Naive B cell (primary cell): ENCODE measurements around the gene RGS9BP. TPM values are rescaled to one million over a fixed set of nuclear protein-coding genes. Genes with fewer than 3 reads are reported as not detected.
A peak's percentile ranks its signal among the peaks of the same experiment; 100 is the strongest.
"Not testable (repeated sequence)": the region's sequence is repeated elsewhere in the genome, so short reads cannot be mapped to it uniquely, and the experiment has no call there.

Experiments used
- ATAC-seq, 2 donors: fragments of 150-1000 bp; cut with Tn5 transposase; 2 replicates each; pipeline ENCODE4 v1.10.0; 2021; ENCODE audit warnings: low read depth in 2 of 2, mild to moderate bottlenecking in 2 of 2, moderate library complexity in 2 of 2
- DNase-seq: peaks from one replicate; pipeline ENCODE4 v3.0.0; 2022
- H3K27ac Mint-ChIP-seq, 6 donors: one replicate each; pipeline ENCODE4 v1.8.0; 2020 to 2022; ENCODE audit warnings: mild to moderate bottlenecking in 6 of 6, mixed read lengths in 6 of 6, moderate library complexity in 5 of 6, inconsistent platforms in 2 of 6
- H3K27me3 Mint-ChIP-seq, 3 donors: one replicate each; pipeline ENCODE4 v1.8.0; 2021 to 2022; ENCODE audit warnings: mixed read lengths in 3 of 3, mild to moderate bottlenecking in 1 of 3
- H3K36me3 Mint-ChIP-seq, 2 donors: one replicate each; pipeline ENCODE4 v1.8.0; 2020 to 2022; ENCODE audit warnings: mixed read lengths in 2 of 2, inconsistent platforms in 1 of 2, mild to moderate bottlenecking in 1 of 2
- H3K4me1 Mint-ChIP-seq, 3 donors: one replicate each; pipeline ENCODE4 v1.8.0; 2020 to 2022; ENCODE audit warnings: mixed read lengths in 3 of 3, inconsistent platforms in 1 of 3, mild to moderate bottlenecking in 1 of 3, moderate library complexity in 1 of 3
- H3K4me3 Mint-ChIP-seq, 8 donors: one replicate each; pipeline ENCODE4 v1.8.0; 2020 to 2022; ENCODE audit warnings: mild to moderate bottlenecking in 8 of 8, mixed read lengths in 8 of 8, moderate library complexity in 8 of 8, inconsistent platforms in 2 of 8
- H3K9me3 Mint-ChIP-seq, 7 donors: one replicate each; pipeline ENCODE4 v1.8.0; 2020 to 2022; ENCODE audit warnings: mixed read lengths in 7 of 7, mild to moderate bottlenecking in 5 of 7, inconsistent platforms in 2 of 7, moderate library complexity in 1 of 7
- polyA plus RNA-seq, 6 donors: library from polyadenylated mRNA; unstranded; fragments of 300-500 nt; fragmentation: Illumina TruSeq; gene quantifications; one replicate each; pipeline ENCODE4 v1.2.3, GENCODE V29; 2021; ENCODE audit warnings: low read depth in 6 of 6

RGS9BP gene
- polyA plus RNA-seq, 6 donors from 2014 or later, result not detected

GRCh38 chr19:32652894-32653598 is 22.6 kb upstream of the RGS9BP start:
- Mint-ChIP-seq H3K27ac (peak overlapping the region in 3 of 6 donors; percentile 38 to 83 (median 74)), H3K4me3 (no peak overlapping the region), H3K27me3 (no peaks in the 10 kb centered on the region), H3K9me3 (no peaks in the 10 kb centered on the region), H3K4me1 (no peaks in the 10 kb centered on the region), H3K36me3 (no peaks in the 10 kb centered on the region)
- DNase-seq (no peak), ATAC-seq (no peak)

- ATAC-seq (no peak), DNase-seq (no peak)
- H3K27ac Mint-ChIP-seq, result no peak overlapping the region
- H3K36me3 Mint-ChIP-seq, result no peaks in the 10 kb centered on the region
- no peaks in the 10 kb centered on the region for H3K9me3 Mint-ChIP-seq
- no peaks in the 10 kb centered on the region for H3K4me1 Mint-ChIP-seq
- H3K27me3 Mint-ChIP-seq, result no peaks in the 10 kb centered on the region
- H3K4me3 Mint-ChIP-seq, result no peak overlapping the region
Observed at GRCh38 chr19:32653599-32653915, 22.1 kb upstream of the RGS9BP start.

GRCh38 chr19:32656379-32656778 is 19.3 kb upstream of the RGS9BP start:
- H3K36me3 Mint-ChIP-seq, DNase-seq, H3K27ac Mint-ChIP-seq, ATAC-seq, H3K27me3 Mint-ChIP-seq, H3K4me1 Mint-ChIP-seq, H3K4me3 Mint-ChIP-seq, H3K9me3 Mint-ChIP-seq: not testable (repeated sequence)

- no peak for DNase-seq
- Mint-ChIP-seq H3K9me3 (no peaks in the 10 kb centered on the region), H3K4me3 (no peak overlapping the region), H3K36me3 (no peaks in the 10 kb centered on the region), H3K27ac (no peak overlapping the region), H3K27me3 (no peaks in the 10 kb centered on the region), H3K4me1 (peaks cover 3 to 17% (median 10%) of the 10 kb centered on the region in 3 donors)
- ATAC-seq, result no peak
Observed at GRCh38 chr19:32658075-32658474, 17.6 kb upstream of the RGS9BP start.

- Mint-ChIP-seq H3K4me3 (no peak overlapping the region), H3K4me1 (peaks cover 3 to 18% (median 12%) of the 10 kb centered on the region in 3 donors), H3K9me3 (no peaks in the 10 kb centered on the region), H3K36me3 (no peaks in the 10 kb centered on the region), H3K27ac (peak overlapping the region in 1 of 6 donors; percentile 79), H3K27me3 (no peaks in the 10 kb centered on the region)
- DNase-seq (no peak), ATAC-seq (no peak)
Observed at GRCh38 chr19:32658527-32658926, 17.1 kb upstream of the RGS9BP start.

GRCh38 chr19:32661318-32661717 is 14.3 kb upstream of the RGS9BP start:
- no peak overlapping the region for H3K4me3 Mint-ChIP-seq
- no peaks in the 10 kb centered on the region for H3K36me3 Mint-ChIP-seq
- no peak for ATAC-seq
- H3K27ac Mint-ChIP-seq, result no peak overlapping the region
- no peaks in the 10 kb centered on the region for H3K9me3 Mint-ChIP-seq
- H3K27me3 Mint-ChIP-seq, result no peaks in the 10 kb centered on the region
- no peak for DNase-seq
- peaks cover 3 to 20% (median 12%) of the 10 kb centered on the region in 3 donors for H3K4me1 Mint-ChIP-seq

GRCh38 chr19:32662186-32662585 is 13.5 kb upstream of the RGS9BP start:
- Mint-ChIP-seq H3K4me1 (peaks cover 3 to 20% (median 12%) of the 10 kb centered on the region in 3 donors), H3K36me3 (no peaks in the 10 kb centered on the region), H3K4me3 (peak overlapping the region in 2 of 8 donors; percentile 19 to 23), H3K27me3 (no peaks in the 10 kb centered on the region), H3K27ac (peak overlapping the region in 3 of 6 donors; percentile 18 to 43 (median 38)), H3K9me3 (no peaks in the 10 kb centered on the region)
- ATAC-seq, result no peak
- no peak for DNase-seq

GRCh38 chr19:32666084-32666483 is 9.6 kb upstream of the RGS9BP start:
- no peaks in the 10 kb centered on the region for H3K27me3 Mint-ChIP-seq
- no peaks in the 10 kb centered on the region for H3K9me3 Mint-ChIP-seq
- no peak overlapping the region for H3K27ac Mint-ChIP-seq
- no peak overlapping the region for H3K4me3 Mint-ChIP-seq
- ATAC-seq (no peak), DNase-seq (no peak)
- peaks cover 13 to 33% (median 30%) of the 10 kb centered on the region in 3 donors for H3K4me1 Mint-ChIP-seq
- H3K36me3 Mint-ChIP-seq, result no peaks in the 10 kb centered on the region

GRCh38 chr19:32669310-32669709 is 6.3 kb upstream of the RGS9BP start:
- H3K9me3 Mint-ChIP-seq, result no peaks in the 10 kb centered on the region
- ATAC-seq, result no peak

GRCh38 chr19:32671883-32672593 is 3.6 kb upstream of the RGS9BP start:
- DNase-seq, result no peak
- H3K4me3 Mint-ChIP-seq, result peak overlapping the region in 4 of 8 donors; percentile 22 to 97 (median 60)
- no peaks in the 10 kb centered on the region for H3K9me3 Mint-ChIP-seq
- no peak for ATAC-seq
- no peaks in the 10 kb centered on the region for H3K36me3 Mint-ChIP-seq
- H3K27me3 Mint-ChIP-seq, result peaks cover under 1 to 8% (median 2%) of the 10 kb centered on the region in 3 donors
- no peak overlapping the region for H3K27ac Mint-ChIP-seq
- H3K4me1 Mint-ChIP-seq, result peaks cover 30 to 52% (median 42%) of the 10 kb centered on the region in 3 donors

More at GRCh38 chr19:32669310-32669709, 6.3 kb upstream of the RGS9BP start:
- Mint-ChIP-seq H3K4me1 (peaks cover 26 to 49% (median 41%) of the 10 kb centered on the region in 3 donors), H3K27ac (peak overlapping the region in 1 of 6 donors; percentile 22), H3K36me3 (no peaks in the 10 kb centered on the region), H3K27me3 (no peaks in the 10 kb centered on the region), H3K4me3 (peak overlapping the region in 2 of 8 donors; percentile 26 to 56)
- DNase-seq, result no peak

- no peak for ATAC-seq
- peak overlapping the region in 1 of 6 donors; percentile 78 for H3K27ac Mint-ChIP-seq
- no peaks in the 10 kb centered on the region for H3K9me3 Mint-ChIP-seq
- H3K4me1 Mint-ChIP-seq, result peaks cover 33 to 59% (median 50%) of the 10 kb centered on the region in 3 donors
- H3K36me3 Mint-ChIP-seq, result no peaks in the 10 kb centered on the region
- peaks cover 8 to 16% (median 10%) of the 10 kb centered on the region in 3 donors for H3K27me3 Mint-ChIP-seq
- DNase-seq, result no peak
- H3K4me3 Mint-ChIP-seq, result peak overlapping the region in 6 of 8 donors; percentile 70 to 97 (median 92)
Observed at GRCh38 chr19:32672841-32673240, 2.8 kb upstream of the RGS9BP start.

GRCh38 chr19:32673573-32673972 is 2.1 kb upstream of the RGS9BP start:
- no peak for ATAC-seq
- H3K4me1 Mint-ChIP-seq, result peaks cover 33 to 53% (median 49%) of the 10 kb centered on the region in 3 donors
- peak overlapping the region; percentile 85 to 97 (median 92) for H3K4me3 Mint-ChIP-seq
- no peaks in the 10 kb centered on the region for H3K9me3 Mint-ChIP-seq
- H3K27ac Mint-ChIP-seq, result peak overlapping the region in 3 of 6 donors; percentile 65 to 88 (median 76)
- no peaks in the 10 kb centered on the region for H3K36me3 Mint-ChIP-seq
- H3K27me3 Mint-ChIP-seq, result peaks cover 9 to 22% (median 14%) of the 10 kb centered on the region in 3 donors
- DNase-seq, result no peak

GRCh38 chr19:32674153-32674930 is 1.3 kb upstream of the RGS9BP start:
- Mint-ChIP-seq H3K27ac (peak overlapping the region in 5 of 6 donors; percentile 71 to 97 (median 82)), H3K27me3 (peaks cover 9 to 27% (median 14%) of the 10 kb centered on the region in 3 donors), H3K36me3 (no peaks in the 10 kb centered on the region), H3K4me3 (peak overlapping the region; percentile 88 to 97 (median 92)), H3K9me3 (no peaks in the 10 kb centered on the region), H3K4me1 (peaks cover 29 to 47% (median 46%) of the 10 kb centered on the region in 3 donors)
- DNase-seq (no peak), ATAC-seq (no peak)
